ENCODE data around the gene NISCH.

Gene NISCH

DNA sequence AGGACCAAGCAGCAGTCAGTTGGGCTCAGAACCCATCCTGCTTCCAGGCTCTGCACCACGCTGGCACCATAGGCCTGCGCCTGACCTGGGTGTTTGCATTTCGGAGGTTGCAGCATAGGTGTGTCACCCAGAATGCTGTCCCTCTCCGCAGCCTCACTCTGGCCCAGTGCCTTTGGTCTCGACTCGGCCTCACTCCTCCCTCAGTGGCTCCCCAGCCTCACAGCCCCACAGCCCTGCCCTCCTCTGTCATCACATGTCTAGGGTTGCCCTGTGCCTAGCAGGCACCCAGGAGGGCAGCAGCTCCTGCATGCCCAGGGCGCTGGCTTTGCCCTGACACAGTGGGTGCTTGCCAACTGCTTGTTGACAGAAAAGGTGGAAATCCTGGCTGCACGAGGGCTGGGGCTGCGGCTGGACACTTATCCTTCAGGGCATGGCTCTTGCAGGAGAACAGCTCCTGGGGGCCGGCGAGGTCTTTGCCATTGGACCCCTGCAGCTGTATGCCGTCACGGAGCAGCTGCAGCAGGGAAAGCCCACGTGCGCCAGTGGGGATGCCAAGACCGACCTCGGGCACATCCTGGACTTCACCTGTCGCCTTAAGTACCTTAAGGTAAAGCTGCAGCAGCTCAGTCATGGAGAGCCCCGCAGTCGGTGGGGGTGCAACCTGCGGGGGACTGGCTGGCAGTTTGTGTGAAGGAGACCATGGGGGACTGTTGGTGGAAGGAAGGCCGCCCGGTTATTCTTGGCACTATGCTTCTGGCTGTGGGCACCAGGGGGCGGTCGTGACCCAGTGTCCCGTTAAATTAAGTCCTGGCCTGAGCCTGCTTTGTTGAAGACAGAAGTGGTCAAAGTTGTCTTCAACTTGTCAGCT, 16.2 kb downstream of the NISCH start:
- no peak overlapping the region for H3K9ac ChIP-seq (ENCODE audit: low read depth in 1 of 2, low read length in 2 of 2)
- no peaks in the 10 kb centered on the region for H3K9me3 ChIP-seq (ENCODE audit: control insufficient read depth in 1 of 2, low read length in 2 of 2)
- no peak overlapping the region for H3K4me3 ChIP-seq (ENCODE audit: low read depth in 1 of 2, low read length in 2 of 2)
- H3K27ac ChIP-seq (ENCODE audit: low read depth, low read length): no peak overlapping the region
- peaks cover 0 to 3% of the 10 kb centered on the region in 2 donors for H3K4me1 ChIP-seq (ENCODE audit: control insufficient read depth in 1 of 2, insufficient read depth in 2 of 2, low read length in 2 of 2)
- no peaks in the 10 kb centered on the region for H3K27me3 ChIP-seq (ENCODE audit: control insufficient read depth in 1 of 2, insufficient read depth in 2 of 2, low read length in 2 of 2)
- H3K36me3 ChIP-seq (ENCODE audit: control insufficient read depth in 1 of 2, insufficient read depth in 2 of 2, low read length in 2 of 2): peaks cover 29 to 65% of the 10 kb centered on the region in 2 donors

DNA sequence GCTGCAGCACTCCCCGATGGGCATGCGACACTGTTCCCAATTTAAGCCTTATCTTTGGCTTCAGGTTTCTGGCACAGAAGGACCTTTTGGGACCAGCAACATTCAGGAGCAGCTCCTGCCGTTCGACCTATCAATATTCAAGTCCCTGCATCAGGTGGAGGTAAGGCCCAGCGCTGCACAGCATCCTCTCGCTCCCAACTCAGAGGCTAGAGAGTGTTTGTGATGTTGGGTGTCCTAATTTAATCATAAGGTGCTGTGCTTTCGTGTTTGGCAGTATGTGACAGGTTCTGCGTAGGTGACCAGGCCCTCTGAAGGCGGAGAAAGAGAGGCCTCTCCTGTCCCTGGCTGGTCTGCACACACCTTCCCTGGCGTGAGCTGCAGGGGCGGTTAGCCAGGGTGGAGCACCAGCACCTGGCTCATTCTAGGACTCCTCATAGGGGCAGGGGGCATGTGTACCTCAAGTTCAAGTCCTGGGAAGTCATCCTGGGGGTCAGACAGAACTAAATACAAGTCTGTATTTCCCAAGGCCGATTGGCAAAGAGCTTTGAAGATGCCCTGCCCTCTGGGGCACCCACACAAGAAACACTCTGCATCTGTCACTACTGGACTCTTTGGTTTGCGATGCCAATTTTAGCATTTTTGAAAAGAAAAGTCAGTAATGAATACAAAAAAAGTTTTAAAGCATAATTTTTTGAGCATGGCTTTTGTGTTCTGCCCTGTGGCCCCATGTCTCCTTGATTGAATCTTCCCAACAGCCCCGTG, 17.0 kb downstream of the NISCH start:
- Histone ChIP-seq H3K27me3 (ENCODE audit: control insufficient read depth in 1 of 2, insufficient read depth in 2 of 2, low read length in 2 of 2) (no peaks in the 10 kb centered on the region), H3K4me3 (ENCODE audit: low read depth in 1 of 2, low read length in 2 of 2) (no peak overlapping the region), H3K36me3 (ENCODE audit: control insufficient read depth in 1 of 2, insufficient read depth in 2 of 2, low read length in 2 of 2) (peaks cover 29 to 69% of the 10 kb centered on the region in 2 donors), H3K4me1 (ENCODE audit: control insufficient read depth in 1 of 2, insufficient read depth in 2 of 2, low read length in 2 of 2) (peaks cover 0 to under 1% of the 10 kb centered on the region in 2 donors), H3K9ac (ENCODE audit: low read depth in 1 of 2, low read length in 2 of 2) (no peak overlapping the region), H3K27ac (ENCODE audit: low read depth, low read length) (no peak overlapping the region), H3K9me3 (ENCODE audit: control insufficient read depth in 1 of 2, low read length in 2 of 2) (no peaks in the 10 kb centered on the region)

DNA sequence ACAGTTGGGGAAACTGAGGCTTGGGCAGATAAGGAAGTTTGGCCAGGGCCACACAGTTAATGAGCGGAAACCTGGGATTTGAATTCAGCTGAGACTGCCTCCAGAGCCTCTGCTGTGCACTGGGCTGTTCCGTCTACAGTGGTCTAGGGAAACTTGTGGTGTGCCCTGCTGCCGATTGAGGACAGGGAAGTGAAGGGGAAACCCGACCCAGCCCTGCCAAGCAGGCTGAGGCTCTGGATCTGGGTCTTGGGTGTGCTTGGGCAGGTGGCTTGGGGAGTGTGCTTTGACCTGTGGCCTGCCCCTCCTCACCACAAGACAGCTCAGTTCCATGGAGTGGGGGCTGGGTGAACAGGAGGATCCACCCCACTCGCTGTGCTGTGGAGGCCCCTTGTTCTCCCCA, 17.6 kb downstream of the NISCH start:
- no peaks in the 10 kb centered on the region for H3K4me1 ChIP-seq (ENCODE audit: control insufficient read depth in 1 of 2, insufficient read depth in 2 of 2, low read length in 2 of 2)
- H3K36me3 ChIP-seq (ENCODE audit: control insufficient read depth in 1 of 2, insufficient read depth in 2 of 2, low read length in 2 of 2): peaks cover 35 to 70% of the 10 kb centered on the region in 2 donors
- H3K27me3 ChIP-seq (ENCODE audit: control insufficient read depth in 1 of 2, insufficient read depth in 2 of 2, low read length in 2 of 2): no peaks in the 10 kb centered on the region
- no peak overlapping the region for H3K9ac ChIP-seq (ENCODE audit: low read depth in 1 of 2, low read length in 2 of 2)
- no peaks in the 10 kb centered on the region for H3K9me3 ChIP-seq (ENCODE audit: control insufficient read depth in 1 of 2, low read length in 2 of 2)
- no peak overlapping the region for H3K4me3 ChIP-seq (ENCODE audit: low read depth in 1 of 2, low read length in 2 of 2)
- H3K27ac ChIP-seq (ENCODE audit: low read depth, low read length): no peak overlapping the region

DNA sequence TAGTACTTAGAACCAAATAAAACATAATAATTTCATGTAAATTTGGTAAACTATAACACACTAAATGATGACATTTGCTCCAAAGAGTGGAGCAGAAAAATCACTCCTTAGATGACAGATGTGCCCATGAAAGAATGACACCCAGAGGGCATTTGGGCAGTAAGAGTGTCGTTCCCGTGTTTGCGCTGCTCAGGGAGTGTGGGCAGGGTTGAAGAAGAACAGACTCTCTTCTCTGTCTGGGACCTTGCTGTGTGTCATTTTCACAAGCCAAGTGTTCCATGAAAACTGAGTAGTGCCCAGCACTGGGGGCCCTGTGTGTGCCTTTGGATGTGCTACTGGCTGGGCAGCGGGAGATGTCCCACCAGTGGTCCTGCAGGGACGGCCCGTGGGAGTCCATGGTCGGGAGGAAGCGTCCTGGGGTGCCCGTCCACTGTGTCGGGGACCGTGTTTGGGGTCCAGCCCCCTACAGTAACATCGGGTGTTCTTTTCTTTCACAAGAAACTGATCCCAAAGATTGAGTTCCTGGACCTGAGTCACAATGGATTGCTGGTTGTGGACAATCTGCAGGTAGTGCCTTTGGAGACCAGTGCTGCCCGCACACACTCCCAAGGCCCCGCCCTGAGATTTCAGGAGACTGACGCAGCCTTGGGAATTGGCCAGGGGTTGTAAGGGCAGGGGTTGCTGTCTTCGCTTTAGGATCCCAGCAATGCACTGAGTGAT, 21.8 kb downstream of the NISCH start:
- Histone ChIP-seq H3K4me3 (ENCODE audit: low read depth in 1 of 2, low read length in 2 of 2) (no peak overlapping the region), H3K27me3 (ENCODE audit: control insufficient read depth in 1 of 2, insufficient read depth in 2 of 2, low read length in 2 of 2) (no peaks in the 10 kb centered on the region), H3K9ac (ENCODE audit: low read depth in 1 of 2, low read length in 2 of 2) (no peak overlapping the region), H3K9me3 (ENCODE audit: control insufficient read depth in 1 of 2, low read length in 2 of 2) (no peaks in the 10 kb centered on the region), H3K4me1 (ENCODE audit: control insufficient read depth in 1 of 2, insufficient read depth in 2 of 2, low read length in 2 of 2) (no peaks in the 10 kb centered on the region), H3K36me3 (ENCODE audit: control insufficient read depth in 1 of 2, insufficient read depth in 2 of 2, low read length in 2 of 2) (peaks cover 70 to 92% of the 10 kb centered on the region in 2 donors), H3K27ac (ENCODE audit: low read depth, low read length) (no peak overlapping the region)

DNA sequence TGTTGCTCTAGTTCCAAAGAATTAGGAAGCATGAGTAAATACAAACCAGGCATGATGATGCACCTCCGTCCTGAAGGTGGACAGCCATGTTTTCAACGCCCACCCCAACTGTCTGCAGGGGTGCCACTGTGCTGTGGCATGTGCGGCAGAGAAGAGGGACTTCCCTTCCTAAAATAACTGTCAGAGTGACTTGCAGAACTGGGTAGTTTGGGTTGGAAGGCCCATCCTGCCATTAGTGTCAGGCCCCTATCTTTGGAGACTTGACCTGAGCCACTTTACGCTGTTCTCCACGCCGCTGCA, 22.3 kb downstream of the NISCH start:
- Histone ChIP-seq H3K36me3 (ENCODE audit: control insufficient read depth in 1 of 2, insufficient read depth in 2 of 2, low read length in 2 of 2) (peaks cover 66 to 92% of the 10 kb centered on the region in 2 donors), H3K9me3 (ENCODE audit: control insufficient read depth in 1 of 2, low read length in 2 of 2) (no peaks in the 10 kb centered on the region), H3K4me1 (ENCODE audit: control insufficient read depth in 1 of 2, insufficient read depth in 2 of 2, low read length in 2 of 2) (no peaks in the 10 kb centered on the region)

DNA sequence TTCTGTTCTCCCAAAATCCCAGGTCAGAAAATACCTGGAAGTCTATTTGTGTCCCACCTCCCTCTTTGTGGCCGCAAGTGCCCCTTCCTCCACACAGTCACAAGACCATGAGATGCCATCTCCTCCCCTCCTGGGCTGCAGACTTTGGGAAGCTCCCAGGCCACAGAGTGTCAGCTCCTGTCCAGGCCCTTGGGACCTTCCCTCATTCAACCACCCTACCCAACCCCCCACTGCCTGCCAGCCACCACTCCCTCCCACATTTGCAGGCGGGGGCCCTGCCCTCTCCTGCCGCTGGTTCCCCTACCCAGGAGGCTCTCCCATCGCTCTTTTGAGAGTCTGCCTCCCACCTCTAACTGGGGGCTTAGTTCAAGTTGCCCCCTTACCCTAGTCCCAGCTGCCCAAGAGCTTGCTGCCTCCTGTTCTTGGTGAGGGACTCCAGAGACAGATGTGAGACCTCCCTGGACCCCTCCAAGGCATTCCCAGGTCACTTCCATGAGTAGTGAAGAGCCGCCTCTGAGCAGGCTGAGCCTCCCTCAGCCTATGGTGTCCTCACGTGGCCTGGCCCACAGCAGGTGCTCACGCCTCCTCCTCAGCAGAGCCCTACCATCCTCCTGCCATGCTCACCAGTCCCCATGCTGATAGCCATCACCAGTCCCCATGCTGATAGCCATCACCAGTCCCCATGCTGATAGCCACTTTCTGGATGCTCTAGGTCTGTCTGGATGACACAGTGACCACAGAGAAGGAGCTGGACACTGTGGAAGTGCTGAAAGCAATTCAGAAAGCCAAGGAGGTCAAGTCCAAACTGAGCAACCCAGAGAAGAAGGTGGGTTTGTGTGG, 23.9 kb downstream of the NISCH start:
- Histone ChIP-seq H3K4me3 (ENCODE audit: low read depth in 1 of 2, low read length in 2 of 2) (no peak overlapping the region), H3K9ac (ENCODE audit: low read depth in 1 of 2, low read length in 2 of 2) (no peak overlapping the region), H3K4me1 (ENCODE audit: control insufficient read depth in 1 of 2, insufficient read depth in 2 of 2, low read length in 2 of 2) (no peaks in the 10 kb centered on the region), H3K27me3 (ENCODE audit: control insufficient read depth in 1 of 2, insufficient read depth in 2 of 2, low read length in 2 of 2) (no peaks in the 10 kb centered on the region), H3K27ac (ENCODE audit: low read depth, low read length) (no peak overlapping the region), H3K36me3 (ENCODE audit: control insufficient read depth in 1 of 2, insufficient read depth in 2 of 2, low read length in 2 of 2) (peaks cover 60 to 88% of the 10 kb centered on the region in 2 donors), H3K9me3 (ENCODE audit: control insufficient read depth in 1 of 2, low read length in 2 of 2) (no peaks in the 10 kb centered on the region)

More for the DNA sequence above, 22.3 kb downstream of the NISCH start:
- Histone ChIP-seq H3K27ac (ENCODE audit: low read depth, low read length) (no peak overlapping the region), H3K9ac (ENCODE audit: low read depth in 1 of 2, low read length in 2 of 2) (no peak overlapping the region), H3K27me3 (ENCODE audit: control insufficient read depth in 1 of 2, insufficient read depth in 2 of 2, low read length in 2 of 2) (no peaks in the 10 kb centered on the region), H3K4me3 (ENCODE audit: low read depth in 1 of 2, low read length in 2 of 2) (no peak overlapping the region)

DNA sequence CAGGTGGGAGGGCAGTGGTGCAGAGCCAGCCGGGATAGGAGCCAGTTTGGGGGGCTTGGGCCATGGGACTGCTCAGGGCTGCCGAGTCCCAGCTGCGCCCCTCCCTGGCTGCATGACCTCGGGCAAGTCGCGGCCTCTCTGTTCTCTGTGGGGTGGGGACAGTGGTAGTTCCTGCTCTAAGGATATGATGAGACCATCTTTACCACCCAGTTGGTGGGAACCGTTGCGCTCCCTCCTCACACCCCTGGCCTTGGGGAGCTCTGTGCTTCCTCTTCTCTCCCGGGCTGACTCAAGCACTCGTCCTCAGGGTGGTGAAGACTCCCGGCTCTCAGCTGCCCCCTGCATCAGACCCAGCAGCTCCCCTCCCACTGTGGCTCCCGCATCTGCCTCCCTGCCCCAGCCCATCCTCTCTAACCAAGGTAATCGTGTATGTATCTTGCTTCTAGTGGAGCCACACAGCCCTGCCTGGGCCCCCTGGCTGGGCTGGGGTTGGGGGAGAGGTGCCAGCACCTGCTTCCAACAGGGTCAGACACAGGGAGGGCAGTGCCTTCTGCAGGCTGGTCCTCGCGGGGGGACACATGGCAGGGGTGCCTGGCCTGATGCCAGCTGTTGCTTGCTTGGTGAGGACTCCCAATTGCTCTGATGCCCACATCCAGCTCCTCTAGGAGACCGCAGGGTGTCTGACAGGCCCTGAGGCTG, 24.6 kb downstream of the NISCH start:
- peaks cover 56 to 84% of the 10 kb centered on the region in 2 donors for H3K36me3 ChIP-seq (ENCODE audit: control insufficient read depth in 1 of 2, insufficient read depth in 2 of 2, low read length in 2 of 2)
- no peak overlapping the region for H3K27ac ChIP-seq (ENCODE audit: low read depth, low read length)
- H3K9me3 ChIP-seq (ENCODE audit: control insufficient read depth in 1 of 2, low read length in 2 of 2): no peaks in the 10 kb centered on the region
- H3K27me3 ChIP-seq (ENCODE audit: control insufficient read depth in 1 of 2, insufficient read depth in 2 of 2, low read length in 2 of 2): no peaks in the 10 kb centered on the region
- no peak overlapping the region for H3K9ac ChIP-seq (ENCODE audit: low read depth in 1 of 2, low read length in 2 of 2)
- H3K4me1 ChIP-seq (ENCODE audit: control insufficient read depth in 1 of 2, insufficient read depth in 2 of 2, low read length in 2 of 2): no peaks in the 10 kb centered on the region
- H3K4me3 ChIP-seq (ENCODE audit: low read depth in 1 of 2, low read length in 2 of 2): no peak overlapping the region

DNA sequence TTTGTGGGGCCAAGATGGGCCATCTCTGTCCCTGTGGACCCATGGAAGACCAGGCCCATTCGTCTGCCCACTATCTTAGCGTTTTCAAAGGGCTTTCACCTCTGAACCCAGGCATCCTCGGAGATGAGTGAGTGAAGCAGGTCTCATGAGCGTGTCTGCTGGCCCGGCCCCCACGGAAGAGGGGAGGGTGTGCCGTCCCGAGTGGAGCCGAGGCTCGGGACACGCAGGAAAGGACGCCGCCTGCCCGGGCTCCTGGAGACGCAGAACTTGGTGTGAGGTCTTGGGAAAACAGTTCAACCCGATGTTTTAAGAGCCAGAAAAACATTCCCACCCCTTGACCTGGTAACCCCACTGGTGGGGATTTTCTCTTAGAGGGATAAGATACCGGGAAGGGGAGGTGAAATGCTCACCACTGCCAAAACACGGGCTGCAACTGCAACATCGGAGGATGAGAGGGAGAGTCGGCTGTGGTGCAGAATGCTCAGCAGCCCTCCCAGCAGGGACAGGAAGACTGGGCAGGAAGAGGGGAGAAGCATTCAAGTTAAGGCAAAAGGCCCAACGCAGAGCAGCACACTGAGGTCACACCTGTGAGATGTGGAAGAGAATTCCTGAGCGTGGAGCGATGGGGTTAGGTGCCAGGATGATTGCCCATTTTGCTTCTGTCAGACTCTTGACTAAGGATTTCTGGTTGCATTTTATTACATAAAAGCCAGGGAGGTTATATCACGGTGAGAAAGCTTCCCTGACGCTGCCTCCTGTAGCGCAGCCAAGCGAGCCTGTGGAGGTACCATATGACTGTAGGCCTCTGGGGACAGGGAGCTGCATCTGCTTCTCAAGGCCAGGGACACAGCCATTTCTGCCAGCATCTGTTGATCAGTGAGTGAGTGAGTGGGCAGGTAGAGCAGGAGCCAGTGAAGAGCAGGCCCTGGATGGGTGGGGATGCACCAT, 25.6 kb downstream of the NISCH start:
- Histone ChIP-seq H3K9me3 (ENCODE audit: control insufficient read depth in 1 of 2, low read length in 2 of 2) (no peaks in the 10 kb centered on the region), H3K9ac (ENCODE audit: low read depth in 1 of 2, low read length in 2 of 2) (no peak overlapping the region), H3K27ac (ENCODE audit: low read depth, low read length) (no peak overlapping the region), H3K4me3 (ENCODE audit: low read depth in 1 of 2, low read length in 2 of 2) (no peak overlapping the region), H3K36me3 (ENCODE audit: control insufficient read depth in 1 of 2, insufficient read depth in 2 of 2, low read length in 2 of 2) (peaks cover 57 to 83% of the 10 kb centered on the region in 2 donors), H3K4me1 (ENCODE audit: control insufficient read depth in 1 of 2, insufficient read depth in 2 of 2, low read length in 2 of 2) (no peaks in the 10 kb centered on the region), H3K27me3 (ENCODE audit: control insufficient read depth in 1 of 2, insufficient read depth in 2 of 2, low read length in 2 of 2) (no peaks in the 10 kb centered on the region)
